ENCODE measurements around the gene FBXW9. TPM values are rescaled to one million over a fixed set of nuclear protein-coding genes. Genes with fewer than 3 reads are reported as not detected.
A peak's percentile ranks its signal among the peaks of the same experiment; 100 is the strongest.

The FBXW9 gene
- total RNA-seq, 2 donors from 2014 or later: 1.8 TPM

DNA sequence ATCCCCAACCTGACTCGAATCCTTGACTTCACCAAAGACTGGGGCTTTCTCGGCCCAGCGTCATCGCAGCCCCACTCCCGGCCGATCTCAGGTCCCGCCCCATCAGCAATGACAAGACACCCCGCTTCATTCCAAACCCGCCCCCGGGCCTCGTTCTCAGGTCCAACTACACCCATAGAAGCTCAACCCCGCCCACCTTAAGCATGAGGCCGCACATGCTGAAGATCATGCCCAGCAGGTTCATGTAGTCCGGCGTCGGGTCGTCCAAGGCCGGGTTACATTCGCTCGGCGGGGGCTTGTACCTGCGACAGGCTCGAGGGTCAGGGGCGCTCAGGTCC is 27.5 kb downstream of the FBXW9 start:
- peak overlapping the region; percentile 97 to 99 for H3K27ac ChIP-seq
- no peaks in the 10 kb centered on the region for H3K27me3 ChIP-seq
- no peaks in the 10 kb centered on the region for H3K9me3 ChIP-seq
- H3K4me3 ChIP-seq: peak overlapping the region; percentile 86 to 93
- TF ChIP-seq, protein P1, sequence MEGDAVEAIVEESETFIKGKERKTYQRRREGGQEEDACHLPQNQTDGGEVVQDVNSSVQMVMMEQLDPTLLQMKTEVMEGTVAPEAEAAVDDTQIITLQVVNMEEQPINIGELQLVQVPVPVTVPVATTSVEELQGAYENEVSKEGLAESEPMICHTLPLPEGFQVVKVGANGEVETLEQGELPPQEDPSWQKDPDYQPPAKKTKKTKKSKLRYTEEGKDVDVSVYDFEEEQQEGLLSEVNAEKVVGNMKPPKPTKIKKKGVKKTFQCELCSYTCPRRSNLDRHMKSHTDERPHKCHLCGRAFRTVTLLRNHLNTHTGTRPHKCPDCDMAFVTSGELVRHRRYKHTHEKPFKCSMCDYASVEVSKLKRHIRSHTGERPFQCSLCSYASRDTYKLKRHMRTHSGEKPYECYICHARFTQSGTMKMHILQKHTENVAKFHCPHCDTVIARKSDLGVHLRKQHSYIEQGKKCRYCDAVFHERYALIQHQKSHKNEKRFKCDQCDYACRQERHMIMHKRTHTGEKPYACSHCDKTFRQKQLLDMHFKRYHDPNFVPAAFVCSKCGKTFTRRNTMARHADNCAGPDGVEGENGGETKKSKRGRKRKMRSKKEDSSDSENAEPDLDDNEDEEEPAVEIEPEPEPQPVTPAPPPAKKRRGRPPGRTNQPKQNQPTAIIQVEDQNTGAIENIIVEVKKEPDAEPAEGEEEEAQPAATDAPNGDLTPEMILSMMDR (IDR thresholded peaks at IDR 0.05): no peak
- DNase-seq (ENCODE audit: low spot score): peak; percentile 63
- peaks cover 7% of the 10 kb centered on the region for H3K36me3 ChIP-seq
- H3K4me1 ChIP-seq: peaks cover 0 to 41% of the 10 kb centered on the region in 2 donors

- H3K36me3 ChIP-seq: peaks cover 8% of the 10 kb centered on the region
- no peak for DNase-seq (ENCODE audit: low spot score)
- peak overlapping the region in 1 of 2 donors; percentile 97 for H3K27ac ChIP-seq
- peak overlapping the region; percentile 86 to 93 for H3K4me3 ChIP-seq
- TF ChIP-seq, protein P1 (IDR thresholded peaks at IDR 0.05): no peak
- H3K27me3 ChIP-seq: no peaks in the 10 kb centered on the region
- H3K4me1 ChIP-seq: peaks cover 0 to 41% of the 10 kb centered on the region in 2 donors
- H3K9me3 ChIP-seq: no peaks in the 10 kb centered on the region
Measured at GRCh38 chr19:12668346-12668745, 28.1 kb downstream of the FBXW9 start.

DNA sequence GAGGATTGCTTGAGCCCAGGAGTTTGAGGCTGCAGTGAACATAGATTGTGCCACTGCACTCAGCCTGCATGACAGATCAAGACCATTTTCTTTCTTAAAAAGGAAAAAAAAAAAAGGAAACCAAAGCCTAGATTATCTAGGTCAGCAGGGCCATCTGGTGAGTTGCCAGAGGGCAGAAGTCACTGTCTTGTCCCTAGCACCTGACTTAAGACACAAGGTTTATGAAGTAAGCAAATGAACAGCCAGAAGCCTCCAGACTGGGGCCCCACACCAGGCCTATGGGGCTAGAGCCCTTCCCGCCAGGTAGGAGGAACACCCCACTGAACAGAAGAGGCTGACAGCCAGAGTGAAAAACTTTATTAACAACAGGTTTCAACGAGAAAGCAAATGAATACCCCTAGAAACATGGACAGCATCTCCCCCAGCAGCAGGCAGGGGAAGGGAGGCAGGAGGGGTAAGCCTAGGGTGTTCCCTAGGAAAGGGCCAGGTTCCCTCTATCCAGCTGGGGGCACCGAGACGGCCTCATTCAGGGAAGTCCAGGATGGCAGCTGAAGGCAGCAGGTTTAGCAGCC is 28.6 kb downstream of the FBXW9 start:
- H3K27ac ChIP-seq: no peak overlapping the region
- peak overlapping the region in 1 of 2 donors; percentile 93 for H3K4me3 ChIP-seq
- H3K27me3 ChIP-seq: no peaks in the 10 kb centered on the region
- H3K4me1 ChIP-seq: peaks cover 0 to 41% of the 10 kb centered on the region in 2 donors
- TF ChIP-seq, protein P1 (IDR thresholded peaks at IDR 0.05): no peak
- H3K9me3 ChIP-seq: no peaks in the 10 kb centered on the region
- no peak for DNase-seq (ENCODE audit: low spot score)
- peaks cover 13% of the 10 kb centered on the region for H3K36me3 ChIP-seq

DNA sequence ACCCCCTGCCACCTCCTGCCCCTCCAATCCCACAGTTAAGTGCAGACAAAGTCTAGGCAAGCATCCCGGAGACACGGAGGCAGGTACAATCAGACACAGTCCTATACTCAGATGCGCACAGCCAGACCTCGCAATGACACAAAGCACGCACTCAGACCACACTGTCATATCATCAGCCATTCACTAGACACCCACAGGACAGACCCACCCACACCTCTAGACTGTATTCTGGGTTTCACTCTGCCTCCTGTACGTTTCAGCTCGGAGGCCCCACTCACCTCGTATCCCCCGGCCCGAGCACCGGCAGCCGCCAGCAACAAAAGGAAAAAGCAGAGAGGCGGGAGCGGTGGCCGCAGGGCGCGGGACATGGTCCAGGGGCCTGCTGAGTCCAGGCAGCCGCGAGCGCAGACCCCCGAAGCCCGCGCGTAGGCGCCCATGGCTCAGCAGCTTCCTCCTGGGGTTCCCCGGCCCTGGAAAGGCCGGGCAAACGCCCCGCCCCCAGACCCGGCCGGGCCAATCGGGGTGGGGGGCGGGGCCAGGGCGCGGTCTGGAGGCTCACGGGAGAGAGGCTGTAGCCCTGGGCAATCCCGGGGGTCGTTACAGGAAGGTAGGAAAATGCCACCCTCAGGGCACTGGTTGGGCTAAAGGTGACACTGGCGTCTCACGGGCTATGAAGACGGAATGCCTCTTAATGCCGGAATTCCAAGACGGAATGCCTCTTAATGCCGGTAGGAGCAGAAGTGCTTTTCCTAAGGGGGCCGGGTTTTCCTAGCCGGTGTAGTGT is 30.0 kb downstream of the FBXW9 start, which contains the start of the genes MAN2B1 and WDR83:
Gene MAN2B1, minus strand, starts transcription at position 478 of the 784 bp plus-strand sequence. Its CDS starts 41 bp downstream, at position 437.
Gene WDR83, plus strand, starts transcription at position 543 of the 784 bp plus-strand sequence. CDS start 2,984 bp downstream, outside the sequence.
- Histone ChIP-seq H3K27ac (peak within 1 kb of the TSS; percentile 66 to 72), H3K4me3 (peak within 1 kb of the TSS; percentile 77 to 96), H3K4me1 (peaks cover 0 to 41% of the 10 kb centered on the region in 2 donors), H3K36me3 (peaks cover 23% of the 10 kb centered on the region), H3K9me3 (no peaks in the 10 kb centered on the region), H3K27me3 (no peaks in the 10 kb centered on the region)
- TF ChIP-seq, protein P1 (IDR thresholded peaks at IDR 0.05): no peak
- peak; percentile 68 for DNase-seq (ENCODE audit: low spot score)

- Histone ChIP-seq H3K36me3 (peaks cover 30% of the 10 kb centered on the region), H3K27me3 (no peaks in the 10 kb centered on the region), H3K9me3 (no peaks in the 10 kb centered on the region), H3K27ac (peak overlapping the region in 1 of 2 donors; percentile 72), H3K4me3 (peak overlapping the region; percentile 77 to 96), H3K4me1 (peaks cover 0 to 40% of the 10 kb centered on the region in 2 donors)
- TF ChIP-seq, protein P1 (IDR thresholded peaks at IDR 0.05): no peak
- DNase-seq (ENCODE audit: low spot score): no peak
Measured at GRCh38 chr19:12665671-12666264, 30.7 kb downstream of the FBXW9 start.
